ENCODE results near the gene FMO4.

DNA sequence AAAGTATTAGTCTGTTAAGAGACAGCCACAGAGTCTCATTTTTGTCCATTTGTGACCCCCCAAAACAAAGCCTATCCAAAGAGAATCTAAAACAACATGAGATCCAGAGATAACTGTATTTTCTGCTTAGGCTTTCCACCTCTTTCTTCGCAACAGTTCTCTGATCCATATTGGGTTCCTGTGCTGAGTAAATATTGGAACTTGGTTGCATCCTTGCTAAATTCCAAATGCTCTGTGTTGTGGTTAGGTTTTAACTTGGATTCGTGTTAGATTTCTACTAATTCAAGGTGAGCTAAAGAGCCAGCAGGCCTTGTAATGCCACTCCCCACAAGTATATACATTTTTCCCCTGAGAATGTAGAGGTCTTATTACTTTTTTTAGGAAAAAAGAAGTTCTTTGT is 36.4 kb upstream of the FMO4 start:
- no peak for TF ChIP-seq POLR2A (IDR thresholded peaks at IDR 0.05)
- TF ChIP-seq, protein P1, sequence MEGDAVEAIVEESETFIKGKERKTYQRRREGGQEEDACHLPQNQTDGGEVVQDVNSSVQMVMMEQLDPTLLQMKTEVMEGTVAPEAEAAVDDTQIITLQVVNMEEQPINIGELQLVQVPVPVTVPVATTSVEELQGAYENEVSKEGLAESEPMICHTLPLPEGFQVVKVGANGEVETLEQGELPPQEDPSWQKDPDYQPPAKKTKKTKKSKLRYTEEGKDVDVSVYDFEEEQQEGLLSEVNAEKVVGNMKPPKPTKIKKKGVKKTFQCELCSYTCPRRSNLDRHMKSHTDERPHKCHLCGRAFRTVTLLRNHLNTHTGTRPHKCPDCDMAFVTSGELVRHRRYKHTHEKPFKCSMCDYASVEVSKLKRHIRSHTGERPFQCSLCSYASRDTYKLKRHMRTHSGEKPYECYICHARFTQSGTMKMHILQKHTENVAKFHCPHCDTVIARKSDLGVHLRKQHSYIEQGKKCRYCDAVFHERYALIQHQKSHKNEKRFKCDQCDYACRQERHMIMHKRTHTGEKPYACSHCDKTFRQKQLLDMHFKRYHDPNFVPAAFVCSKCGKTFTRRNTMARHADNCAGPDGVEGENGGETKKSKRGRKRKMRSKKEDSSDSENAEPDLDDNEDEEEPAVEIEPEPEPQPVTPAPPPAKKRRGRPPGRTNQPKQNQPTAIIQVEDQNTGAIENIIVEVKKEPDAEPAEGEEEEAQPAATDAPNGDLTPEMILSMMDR (IDR thresholded peaks at IDR 0.05), result no peak
